NCI-H146 treated with DMSO at 0.1 percent for 48 hours (cell line): ENCODE measurements around the gene HSPG2.
"Not testable (repeated sequence)": the region's sequence is repeated elsewhere in the genome, so short reads cannot be mapped to it uniquely, and the experiment has no call there.

Experiments
- DNase-seq: peaks from one replicate; lab custom pipeline; 2025; ENCODE audit not compliant: unreplicated experiment; lab: John Stamatoyannopoulos, UW

The HSPG2 gene

GRCh38 chr1:21914880-21915640 is 22.1 kb downstream of the HSPG2 start:
- DNase-seq, result no peak

- DNase-seq, result no peak
Measured at GRCh38 chr1:21914450-21914849, 22.7 kb downstream of the HSPG2 start.

- DNase-seq, result no peak
Measured at GRCh38 chr1:21913763-21914162, 23.3 kb downstream of the HSPG2 start.

- no peak for DNase-seq
Measured at GRCh38 chr1:21913258-21913657, 23.9 kb downstream of the HSPG2 start.

- DNase-seq, result no peak
Measured at GRCh38 chr1:21912038-21912758, 24.9 kb downstream of the HSPG2 start.

- no peak for DNase-seq
Measured at GRCh38 chr1:21911205-21912001, 25.7 kb downstream of the HSPG2 start.

GRCh38 chr1:21910558-21911204 is 26.4 kb downstream of the HSPG2 start:
- DNase-seq, result no peak

- DNase-seq, result no peak
Measured at GRCh38 chr1:21909787-21910503, 27.2 kb downstream of the HSPG2 start.

- no peak for DNase-seq
Measured at GRCh38 chr1:21909286-21909759, 27.8 kb downstream of the HSPG2 start.

GRCh38 chr1:21907737-21908534 is 29.2 kb downstream of the HSPG2 start:
- DNase-seq, result not testable (repeated sequence)

GRCh38 chr1:21907079-21907418 is 30.1 kb downstream of the HSPG2 start:
- DNase-seq, result no peak

- DNase-seq, result no peak
Measured at GRCh38 chr1:21906173-21907078, 30.7 kb downstream of the HSPG2 start.

- DNase-seq, result no peak
Measured at GRCh38 chr1:21904704-21905520, 32.2 kb downstream of the HSPG2 start.

GRCh38 chr1:21904454-21904703 is 32.7 kb downstream of the HSPG2 start:
- DNase-seq, result no peak

GRCh38 chr1:21903638-21904453 is 33.3 kb downstream of the HSPG2 start:
- DNase-seq, result no peak

GRCh38 chr1:21902026-21903012 is 34.8 kb downstream of the HSPG2 start:
- DNase-seq, result no peak
